ENCODE data around the gene SLC9A8.

SLC9A8 gene

DNA sequence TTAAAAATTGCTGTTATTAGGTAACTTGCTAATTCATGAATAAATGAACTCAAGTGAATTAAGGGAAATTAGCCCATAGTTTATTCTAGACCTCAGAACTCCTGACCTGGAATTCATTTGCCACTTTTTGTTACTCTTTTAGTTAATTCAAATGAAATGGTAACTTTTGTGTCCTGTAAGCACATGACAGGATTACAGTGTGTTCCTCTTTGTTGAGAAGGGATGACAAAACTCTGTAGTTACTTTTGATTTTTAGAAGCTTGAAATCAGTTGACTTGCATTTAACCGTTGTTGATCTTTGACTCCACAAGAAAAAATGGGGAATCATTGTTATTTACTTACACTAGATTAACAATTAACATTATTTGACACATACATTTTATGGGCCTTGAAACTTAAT is 6.2 kb downstream of the SLC9A8 start:
- Mint-ChIP-seq H3K27me3 (ENCODE audit: low read depth, poor library complexity) (no peaks in the 10 kb centered on the region), H3K9me3 (peaks cover 15% of the 10 kb centered on the region), H3K27ac (no peak overlapping the region), H3K4me1 (peaks cover 15% of the 10 kb centered on the region), H3K36me3 (ENCODE audit: low read depth) (peaks cover 57% of the 10 kb centered on the region), H3K4me3 (no peak overlapping the region)
- no peak for DNase-seq
- TF ChIP-seq, protein P1, sequence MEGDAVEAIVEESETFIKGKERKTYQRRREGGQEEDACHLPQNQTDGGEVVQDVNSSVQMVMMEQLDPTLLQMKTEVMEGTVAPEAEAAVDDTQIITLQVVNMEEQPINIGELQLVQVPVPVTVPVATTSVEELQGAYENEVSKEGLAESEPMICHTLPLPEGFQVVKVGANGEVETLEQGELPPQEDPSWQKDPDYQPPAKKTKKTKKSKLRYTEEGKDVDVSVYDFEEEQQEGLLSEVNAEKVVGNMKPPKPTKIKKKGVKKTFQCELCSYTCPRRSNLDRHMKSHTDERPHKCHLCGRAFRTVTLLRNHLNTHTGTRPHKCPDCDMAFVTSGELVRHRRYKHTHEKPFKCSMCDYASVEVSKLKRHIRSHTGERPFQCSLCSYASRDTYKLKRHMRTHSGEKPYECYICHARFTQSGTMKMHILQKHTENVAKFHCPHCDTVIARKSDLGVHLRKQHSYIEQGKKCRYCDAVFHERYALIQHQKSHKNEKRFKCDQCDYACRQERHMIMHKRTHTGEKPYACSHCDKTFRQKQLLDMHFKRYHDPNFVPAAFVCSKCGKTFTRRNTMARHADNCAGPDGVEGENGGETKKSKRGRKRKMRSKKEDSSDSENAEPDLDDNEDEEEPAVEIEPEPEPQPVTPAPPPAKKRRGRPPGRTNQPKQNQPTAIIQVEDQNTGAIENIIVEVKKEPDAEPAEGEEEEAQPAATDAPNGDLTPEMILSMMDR (IDR thresholded peaks at IDR 0.05), result no peak

DNA sequence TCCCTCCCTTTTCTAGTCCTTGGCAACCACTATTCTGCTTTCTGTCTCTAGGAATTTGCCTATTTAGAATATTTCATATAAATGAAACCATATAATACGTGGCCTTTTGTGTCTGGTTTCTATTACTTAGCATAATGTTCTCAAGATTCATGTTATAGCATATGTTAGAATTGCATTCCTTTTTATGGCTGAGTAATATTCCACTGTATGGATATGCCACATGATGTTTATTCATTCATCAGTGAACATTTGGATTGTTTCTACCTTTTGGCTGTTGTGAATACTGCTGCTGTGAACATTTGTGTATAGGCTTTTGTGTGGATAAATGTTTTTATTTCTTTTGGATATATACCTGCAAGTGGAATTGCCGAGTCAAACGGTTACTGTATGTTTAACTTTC is 7.1 kb downstream of the SLC9A8 start:
- no peaks in the 10 kb centered on the region for H3K27me3 Mint-ChIP-seq (ENCODE audit: low read depth, poor library complexity)
- H3K9me3 Mint-ChIP-seq, result peaks cover 15% of the 10 kb centered on the region
- H3K27ac Mint-ChIP-seq, result no peak overlapping the region
- DNase-seq, result no peak
- no peak overlapping the region for H3K4me3 Mint-ChIP-seq
- H3K36me3 Mint-ChIP-seq (ENCODE audit: low read depth), result peaks cover 63% of the 10 kb centered on the region
- TF ChIP-seq, protein P1 (IDR thresholded peaks at IDR 0.05), result no peak
- peaks cover 6% of the 10 kb centered on the region for H3K4me1 Mint-ChIP-seq

DNA sequence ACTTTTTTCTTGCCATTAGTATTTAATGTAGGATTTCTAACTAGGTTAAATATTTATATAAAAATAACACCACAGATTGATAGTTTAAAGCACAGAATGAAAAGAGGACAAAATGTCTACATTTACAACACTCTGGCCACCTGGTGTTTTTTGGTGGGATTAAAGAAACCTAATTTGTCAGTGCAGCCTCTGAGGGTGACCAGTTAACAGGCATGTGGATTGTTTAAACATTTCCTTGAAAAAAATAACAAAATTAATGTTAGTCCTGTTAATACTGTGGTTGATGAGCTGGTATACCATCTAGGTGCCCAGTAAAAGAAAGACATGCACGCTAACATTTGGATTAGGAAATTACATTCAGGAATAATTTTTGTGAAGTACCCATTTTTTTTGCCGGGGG is 8.8 kb downstream of the SLC9A8 start:
- H3K36me3 Mint-ChIP-seq (ENCODE audit: low read depth), result peaks cover 52% of the 10 kb centered on the region
- peaks cover 15% of the 10 kb centered on the region for H3K9me3 Mint-ChIP-seq
- no peak overlapping the region for H3K27ac Mint-ChIP-seq
- H3K4me3 Mint-ChIP-seq, result no peak overlapping the region
- TF ChIP-seq, protein P1 (IDR thresholded peaks at IDR 0.05), result no peak
- H3K27me3 Mint-ChIP-seq (ENCODE audit: low read depth, poor library complexity), result no peaks in the 10 kb centered on the region
- DNase-seq, result no peak
- H3K4me1 Mint-ChIP-seq, result no peaks in the 10 kb centered on the region

DNA sequence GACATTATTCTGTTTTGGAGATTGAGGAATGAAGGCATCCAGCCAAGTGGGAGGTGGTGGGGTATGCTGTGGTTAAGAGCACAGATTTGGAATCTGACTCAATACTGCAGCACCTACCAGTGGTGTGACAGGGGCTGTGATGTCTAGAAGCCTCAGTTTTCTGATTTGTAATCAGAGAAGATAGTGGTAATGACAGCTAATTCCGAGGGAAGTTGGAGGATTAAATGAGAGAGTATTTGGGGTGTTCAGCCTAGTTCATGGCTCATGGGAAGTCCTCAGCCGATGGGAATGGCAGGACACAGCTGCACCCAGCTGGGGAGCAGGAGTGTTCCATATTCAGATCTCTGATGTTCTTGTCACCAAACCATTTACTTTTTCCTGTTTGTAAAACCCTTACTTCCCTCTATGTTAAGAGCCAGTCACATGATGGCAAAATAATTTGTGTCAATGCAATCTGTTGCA is 9.3 kb downstream of the SLC9A8 start:
- no peaks in the 10 kb centered on the region for H3K4me1 Mint-ChIP-seq
- H3K27ac Mint-ChIP-seq, result no peak overlapping the region
- DNase-seq, result no peak

DNA sequence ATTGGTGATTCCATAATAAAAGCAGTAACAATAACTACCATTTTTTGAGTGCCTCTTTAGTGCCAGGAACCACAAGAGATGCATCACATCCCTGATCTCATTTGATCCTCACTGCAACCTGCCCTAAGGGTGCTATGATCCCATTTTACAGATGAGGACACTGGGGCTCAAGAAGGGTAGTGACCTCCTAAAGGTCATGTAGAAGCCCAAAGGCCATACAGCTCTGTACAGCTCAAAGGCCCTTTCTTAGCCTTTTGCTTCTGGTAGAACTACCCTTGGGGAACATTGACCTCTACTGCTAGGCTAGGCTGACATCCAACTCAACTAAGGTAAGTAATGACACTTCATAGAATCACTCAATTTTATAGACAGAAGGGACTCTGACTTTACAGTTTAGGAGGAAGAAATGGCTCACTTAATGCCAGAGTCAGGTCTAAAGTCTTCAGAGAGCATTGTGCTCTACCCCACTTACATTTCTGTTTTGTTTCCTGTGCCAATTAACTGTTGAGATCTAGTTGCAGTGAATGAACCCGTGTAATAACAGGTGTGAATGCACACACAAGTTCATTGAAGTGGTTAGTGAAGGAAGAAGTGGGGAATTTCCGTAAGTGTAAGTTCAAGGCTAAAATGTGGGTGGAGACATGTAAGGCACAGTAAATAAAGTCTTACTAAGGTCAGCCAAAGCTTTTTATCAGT is 10.7 kb downstream of the SLC9A8 start:
- no peak overlapping the region for H3K27ac Mint-ChIP-seq
- TF ChIP-seq, protein P1 (IDR thresholded peaks at IDR 0.05), result no peak

More for the DNA sequence above, 9.3 kb downstream of the SLC9A8 start:
- Mint-ChIP-seq H3K27me3 (ENCODE audit: low read depth, poor library complexity) (no peaks in the 10 kb centered on the region), H3K9me3 (peaks cover 15% of the 10 kb centered on the region), H3K36me3 (ENCODE audit: low read depth) (peaks cover 49% of the 10 kb centered on the region), H3K4me3 (no peak overlapping the region)
- TF ChIP-seq, protein P1 (IDR thresholded peaks at IDR 0.05), result no peak

DNA sequence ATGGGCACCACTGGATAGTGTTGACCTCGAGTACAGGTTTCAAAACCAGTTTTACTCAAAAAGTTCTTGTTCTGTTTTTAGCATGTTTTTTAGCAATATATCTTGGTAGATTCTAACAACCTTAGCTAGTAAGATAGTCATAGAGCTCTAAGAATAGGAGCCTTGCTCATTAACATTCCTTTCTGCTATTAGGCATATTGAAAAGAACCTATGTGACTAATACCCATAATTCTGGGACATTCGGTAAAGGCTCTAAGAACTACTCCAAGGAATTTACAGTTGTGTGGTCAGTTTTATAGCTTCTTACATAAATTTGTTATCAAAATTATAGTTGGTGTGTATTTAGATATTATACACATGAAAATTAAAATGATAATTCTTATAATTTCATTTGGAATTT is 11.6 kb downstream of the SLC9A8 start:
- no peak for DNase-seq
- Mint-ChIP-seq H3K9me3 (peaks cover 13% of the 10 kb centered on the region), H3K27me3 (ENCODE audit: low read depth, poor library complexity) (peaks cover 3% of the 10 kb centered on the region), H3K27ac (peak overlapping the region; percentile 41), H3K36me3 (ENCODE audit: low read depth) (peaks cover 35% of the 10 kb centered on the region), H3K4me3 (no peak overlapping the region), H3K4me1 (no peaks in the 10 kb centered on the region)
- TF ChIP-seq, protein P1 (IDR thresholded peaks at IDR 0.05), result no peak

More for the DNA sequence above, 10.7 kb downstream of the SLC9A8 start:
- Mint-ChIP-seq H3K27me3 (ENCODE audit: low read depth, poor library complexity) (no peaks in the 10 kb centered on the region), H3K4me1 (no peaks in the 10 kb centered on the region), H3K4me3 (no peak overlapping the region), H3K9me3 (peaks cover 15% of the 10 kb centered on the region), H3K36me3 (ENCODE audit: low read depth) (peaks cover 37% of the 10 kb centered on the region)
- no peak for DNase-seq

All from nephron progenitor cell (in vitro differentiated cells).